Measurements from ENCODE around the gene JAML.

DNA sequence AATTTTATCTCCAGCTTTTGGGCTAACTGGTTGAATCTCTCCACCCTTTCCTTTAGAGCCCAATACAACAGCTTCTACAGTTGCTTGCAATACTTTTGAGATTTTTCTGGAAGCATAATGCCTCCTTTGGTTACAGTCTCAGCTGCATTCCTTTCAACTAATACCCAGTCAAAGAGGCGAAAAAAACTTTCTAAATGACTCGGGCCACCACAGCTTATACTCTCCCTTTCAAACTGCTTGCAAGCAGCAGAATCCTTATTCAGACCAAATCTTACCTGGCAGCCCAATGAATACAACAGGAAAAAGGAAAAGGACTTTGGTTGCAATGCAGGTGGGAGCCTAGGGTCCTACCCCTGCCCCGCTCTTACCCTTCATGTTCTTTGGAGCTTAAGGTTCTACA, 15.8 kb downstream of the JAML start:
- TF ChIP-seq SIN3A (IDR thresholded peaks at IDR 0.05; ENCODE audit: borderline replicate concordance, insufficient read depth, low read length) (no peak), POLR2AphosphoS5 (IDR thresholded peaks at IDR 0.05; ENCODE audit: low read depth, low read length) (no peak), TAF1 (IDR thresholded peaks at IDR 0.05; ENCODE audit: borderline replicate concordance, insufficient read depth, low read length) (no peak)
